Naive B cell (primary cell): ENCODE results near the gene HNRNPM. TPM values are rescaled to one million over a fixed set of nuclear protein-coding genes. Genes with fewer than 3 reads are reported as not detected.

Experiments
- ATAC-seq, 2 donors: fragments of 150-1000 bp; cut with Tn5 transposase; 2 replicates each; pipeline ENCODE4 v1.10.0; 2021; ENCODE audit warnings: low read depth in 2 of 2, mild to moderate bottlenecking in 2 of 2, moderate library complexity in 2 of 2
- DNase-seq: peaks from one replicate; pipeline ENCODE4 v3.0.0; 2022
- H3K27ac Mint-ChIP-seq, 6 donors: one replicate each; pipeline ENCODE4 v1.8.0; 2020 to 2022; ENCODE audit warnings: mild to moderate bottlenecking in 6 of 6, mixed read lengths in 6 of 6, moderate library complexity in 5 of 6, inconsistent platforms in 2 of 6
- H3K27me3 Mint-ChIP-seq, 3 donors: one replicate each; pipeline ENCODE4 v1.8.0; 2021 to 2022; ENCODE audit warnings: mixed read lengths in 3 of 3, mild to moderate bottlenecking in 1 of 3
- H3K36me3 Mint-ChIP-seq, 2 donors: one replicate each; pipeline ENCODE4 v1.8.0; 2020 to 2022; ENCODE audit warnings: mixed read lengths in 2 of 2, inconsistent platforms in 1 of 2, mild to moderate bottlenecking in 1 of 2
- H3K4me1 Mint-ChIP-seq, 3 donors: one replicate each; pipeline ENCODE4 v1.8.0; 2020 to 2022; ENCODE audit warnings: mixed read lengths in 3 of 3, inconsistent platforms in 1 of 3, mild to moderate bottlenecking in 1 of 3, moderate library complexity in 1 of 3
- H3K4me3 Mint-ChIP-seq, 8 donors: one replicate each; pipeline ENCODE4 v1.8.0; 2020 to 2022; ENCODE audit warnings: mild to moderate bottlenecking in 8 of 8, mixed read lengths in 8 of 8, moderate library complexity in 8 of 8, inconsistent platforms in 2 of 8
- H3K9me3 Mint-ChIP-seq, 7 donors: one replicate each; pipeline ENCODE4 v1.8.0; 2020 to 2022; ENCODE audit warnings: mixed read lengths in 7 of 7, mild to moderate bottlenecking in 5 of 7, inconsistent platforms in 2 of 7, moderate library complexity in 1 of 7
- polyA plus RNA-seq, 6 donors: library from polyadenylated mRNA; unstranded; fragments of 300-500 nt; fragmentation: Illumina TruSeq; gene quantifications; one replicate each; pipeline ENCODE4 v1.2.3, GENCODE V29; 2021; ENCODE audit warnings: low read depth in 6 of 6

Gene HNRNPM
- polyA plus RNA-seq, 6 donors from 2014 or later = 185 to 283 (median 210) TPM

- no peak for DNase-seq
- H3K4me1 Mint-ChIP-seq = peaks cover 25 to 33% (median 29%) of the 10 kb centered on the region in 3 donors
- H3K4me3 Mint-ChIP-seq = no peak overlapping the region
- H3K9me3 Mint-ChIP-seq = no peaks in the 10 kb centered on the region
- H3K36me3 Mint-ChIP-seq = peaks cover 39 to 40% of the 10 kb centered on the region in 2 donors
- H3K27ac Mint-ChIP-seq = peak overlapping the region in 4 of 6 donors; percentile 15 to 85 (median 65)
- no peak for ATAC-seq
- H3K27me3 Mint-ChIP-seq = no peaks in the 10 kb centered on the region
Observed at GRCh38 chr19:8469613-8470368, 25.0 kb downstream of the HNRNPM start.

GRCh38 chr19:8473648-8474476, 29.1 kb downstream of the HNRNPM start:
- peaks cover 30 to 54% (median 43%) of the 10 kb centered on the region in 3 donors for H3K4me1 Mint-ChIP-seq
- H3K27me3 Mint-ChIP-seq = no peaks in the 10 kb centered on the region
- ATAC-seq (peak; percentile 88 to 92), DNase-seq (peak; percentile 61)
- H3K27ac Mint-ChIP-seq = peak overlapping the region; percentile 79 to 96 (median 92)
- H3K4me3 Mint-ChIP-seq = peak overlapping the region; percentile 18 to 82 (median 75)
- H3K9me3 Mint-ChIP-seq = no peaks in the 10 kb centered on the region
- H3K36me3 Mint-ChIP-seq = peaks cover 13 to 19% of the 10 kb centered on the region in 2 donors

GRCh38 chr19:8475005-8475404, 30.2 kb downstream of the HNRNPM start:
- no peak for ATAC-seq
- Mint-ChIP-seq H3K27me3 (no peaks in the 10 kb centered on the region), H3K4me1 (peaks cover 24 to 54% (median 43%) of the 10 kb centered on the region in 3 donors), H3K9me3 (no peaks in the 10 kb centered on the region), H3K36me3 (peaks cover 5 to 9% of the 10 kb centered on the region in 2 donors), H3K27ac (peak overlapping the region in 3 of 6 donors; percentile 31 to 76 (median 44)), H3K4me3 (peak overlapping the region in 2 of 8 donors; percentile 41 to 61)
- no peak for DNase-seq

GRCh38 chr19:8476524-8476923, 31.7 kb downstream of the HNRNPM start:
- Mint-ChIP-seq H3K9me3 (no peaks in the 10 kb centered on the region), H3K36me3 (peaks cover 5 to 9% of the 10 kb centered on the region in 2 donors), H3K27me3 (no peaks in the 10 kb centered on the region), H3K4me3 (no peak overlapping the region), H3K27ac (peak overlapping the region in 1 of 6 donors; percentile 31), H3K4me1 (peaks cover 24 to 54% (median 53%) of the 10 kb centered on the region in 3 donors)
- ATAC-seq = no peak
- DNase-seq = no peak

GRCh38 chr19:8477889-8478288, 33.1 kb downstream of the HNRNPM start:
- Mint-ChIP-seq H3K4me1 (peaks cover 32 to 52% (median 50%) of the 10 kb centered on the region in 3 donors), H3K4me3 (no peak overlapping the region)
- no peak for ATAC-seq

DNA sequence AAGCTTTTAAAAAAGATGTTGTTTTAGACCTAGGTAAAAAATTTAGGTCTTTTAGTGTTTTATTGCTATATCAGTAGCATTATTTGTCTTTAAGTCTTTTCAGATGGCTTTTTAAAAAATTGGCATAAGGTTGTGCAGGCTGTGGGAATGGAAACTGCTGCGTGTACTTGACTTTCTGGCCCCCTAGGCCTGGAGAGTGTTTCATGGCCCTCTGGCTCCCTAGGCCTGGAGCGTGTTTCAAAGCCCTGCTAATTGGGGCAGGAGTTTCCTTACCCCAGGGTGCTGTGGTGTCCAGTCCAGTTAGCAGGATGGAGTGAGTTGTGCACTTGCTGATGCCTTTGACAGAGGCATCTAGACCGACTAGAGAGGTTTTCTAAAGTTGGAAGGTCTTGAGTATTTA, 33.8 kb downstream of the HNRNPM start:
- peaks cover 11 to 18% of the 10 kb centered on the region in 2 donors for H3K36me3 Mint-ChIP-seq
- no peak overlapping the region for H3K4me3 Mint-ChIP-seq
- H3K27me3 Mint-ChIP-seq = no peaks in the 10 kb centered on the region
- DNase-seq = no peak
- H3K9me3 Mint-ChIP-seq = no peaks in the 10 kb centered on the region
- H3K27ac Mint-ChIP-seq = peak overlapping the region in 2 of 6 donors; percentile 51 to 68
- ATAC-seq = no peak
- peaks cover 31 to 49% (median 43%) of the 10 kb centered on the region in 3 donors for H3K4me1 Mint-ChIP-seq

More at GRCh38 chr19:8477889-8478288, 33.1 kb downstream of the HNRNPM start:
- Mint-ChIP-seq H3K27ac (peak overlapping the region in 1 of 6 donors; percentile 51), H3K9me3 (no peaks in the 10 kb centered on the region), H3K36me3 (peaks cover 7 to 14% of the 10 kb centered on the region in 2 donors), H3K27me3 (no peaks in the 10 kb centered on the region)
- no peak for DNase-seq

GRCh38 chr19:8481201-8481600, 36.4 kb downstream of the HNRNPM start:
- Mint-ChIP-seq H3K4me1 (peaks cover 21 to 26% (median 22%) of the 10 kb centered on the region in 3 donors), H3K27me3 (no peaks in the 10 kb centered on the region), H3K36me3 (peaks cover 11 to 18% of the 10 kb centered on the region in 2 donors), H3K4me3 (no peak overlapping the region), H3K9me3 (no peaks in the 10 kb centered on the region), H3K27ac (peak overlapping the region in 1 of 6 donors; percentile 41)
- DNase-seq (no peak), ATAC-seq (no peak)

DNA sequence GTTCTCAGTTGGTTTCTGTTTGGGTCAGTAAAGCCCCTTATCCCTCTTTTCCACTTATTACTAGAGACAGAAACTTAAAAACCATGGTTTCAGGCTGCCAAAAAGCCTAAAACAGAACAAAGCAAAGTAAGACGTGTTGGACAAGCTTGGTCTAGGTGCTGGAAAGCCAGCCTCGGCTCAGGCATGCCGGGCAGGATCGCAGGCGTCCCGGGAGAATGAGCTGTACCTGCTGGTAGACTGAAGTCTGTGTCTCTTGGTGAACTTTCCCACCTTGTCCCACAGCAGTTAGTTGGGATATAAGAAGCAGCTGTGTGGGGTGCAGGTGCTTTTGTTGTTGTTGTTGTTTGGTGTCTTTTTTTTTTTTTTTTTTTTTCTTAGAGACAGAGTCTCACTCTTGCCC, 36.8 kb downstream of the HNRNPM start:
- no peaks in the 10 kb centered on the region for H3K27me3 Mint-ChIP-seq
- H3K9me3 Mint-ChIP-seq = no peaks in the 10 kb centered on the region
- H3K36me3 Mint-ChIP-seq = peaks cover 11 to 18% of the 10 kb centered on the region in 2 donors
- ATAC-seq = no peak
- DNase-seq = no peak
- peak overlapping the region in 3 of 6 donors; percentile 24 to 52 (median 41) for H3K27ac Mint-ChIP-seq
- H3K4me1 Mint-ChIP-seq = peaks cover 19 to 28% (median 22%) of the 10 kb centered on the region in 3 donors
- H3K4me3 Mint-ChIP-seq = no peak overlapping the region

DNA sequence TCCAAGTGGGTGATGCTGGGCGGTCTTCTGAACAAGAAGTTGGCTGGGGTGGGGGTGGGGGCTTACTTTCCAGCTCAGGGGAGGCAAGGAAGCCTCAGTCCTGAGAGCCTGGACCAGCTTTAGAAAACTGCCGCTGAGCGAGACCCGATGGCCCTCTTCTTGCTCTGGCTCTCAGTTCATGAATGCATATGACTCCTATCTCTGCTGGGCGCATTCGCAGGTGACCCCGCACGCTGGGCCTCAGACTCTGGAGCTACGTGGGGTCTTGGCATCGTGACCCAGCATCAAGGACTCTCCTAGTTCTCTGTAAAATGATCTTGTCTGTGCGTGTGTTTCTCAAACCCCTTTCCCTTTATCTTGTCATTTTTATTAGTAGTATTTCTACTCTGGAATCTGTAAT, 37.9 kb downstream of the HNRNPM start:
- Mint-ChIP-seq H3K27ac (peak overlapping the region in 2 of 6 donors; percentile 66 to 67), H3K9me3 (no peaks in the 10 kb centered on the region), H3K36me3 (peaks cover 20 to 26% of the 10 kb centered on the region in 2 donors), H3K4me3 (no peak overlapping the region), H3K27me3 (no peaks in the 10 kb centered on the region), H3K4me1 (peaks cover 29 to 39% (median 31%) of the 10 kb centered on the region in 3 donors)
- ATAC-seq (no peak), DNase-seq (no peak)

GRCh38 chr19:8483165-8483564, 38.4 kb downstream of the HNRNPM start:
- no peaks in the 10 kb centered on the region for H3K9me3 Mint-ChIP-seq
- no peaks in the 10 kb centered on the region for H3K27me3 Mint-ChIP-seq
- peak overlapping the region in 1 of 8 donors; percentile 2 for H3K4me3 Mint-ChIP-seq
- DNase-seq = no peak
- ATAC-seq = no peak
- peak overlapping the region in 1 of 6 donors; percentile 8 for H3K27ac Mint-ChIP-seq
- H3K4me1 Mint-ChIP-seq = peaks cover 29 to 41% (median 33%) of the 10 kb centered on the region in 3 donors
- H3K36me3 Mint-ChIP-seq = peaks cover 17 to 26% of the 10 kb centered on the region in 2 donors

DNA sequence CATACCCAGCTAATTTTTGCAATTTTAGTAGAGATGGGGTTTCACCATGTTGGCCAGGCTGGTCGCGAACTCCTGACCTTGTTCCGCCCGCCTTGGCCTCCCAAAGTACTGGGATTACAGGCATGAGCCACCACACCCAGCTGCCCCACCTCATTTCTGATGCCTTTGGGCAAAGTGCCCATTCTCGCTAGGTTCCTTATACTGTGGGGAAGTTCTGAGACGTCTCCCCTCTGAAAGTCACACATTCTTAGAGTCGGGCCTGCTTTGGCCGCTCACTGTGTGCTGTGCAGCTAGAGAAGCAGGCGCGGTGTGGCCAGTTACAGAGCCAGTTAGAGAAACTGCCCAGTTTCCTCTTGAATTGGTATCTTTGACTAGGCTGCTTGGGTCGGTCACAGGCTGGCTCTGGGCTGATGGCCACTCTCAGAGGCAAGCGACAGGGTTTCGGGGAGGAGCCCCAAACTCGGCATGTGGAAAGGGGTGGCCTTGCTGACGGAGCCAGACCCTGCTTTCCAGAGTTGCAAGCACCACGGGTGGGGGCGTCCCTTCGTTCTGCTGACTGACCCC, 39.6 kb downstream of the HNRNPM start:
- Mint-ChIP-seq H3K27ac (peak overlapping the region in 4 of 6 donors; percentile 29 to 64 (median 34)), H3K36me3 (peaks cover 16 to 28% of the 10 kb centered on the region in 2 donors), H3K4me1 (peaks cover 27 to 40% (median 35%) of the 10 kb centered on the region in 3 donors), H3K27me3 (no peaks in the 10 kb centered on the region), H3K4me3 (no peak overlapping the region), H3K9me3 (no peaks in the 10 kb centered on the region)
- DNase-seq = no peak
- no peak for ATAC-seq

DNA sequence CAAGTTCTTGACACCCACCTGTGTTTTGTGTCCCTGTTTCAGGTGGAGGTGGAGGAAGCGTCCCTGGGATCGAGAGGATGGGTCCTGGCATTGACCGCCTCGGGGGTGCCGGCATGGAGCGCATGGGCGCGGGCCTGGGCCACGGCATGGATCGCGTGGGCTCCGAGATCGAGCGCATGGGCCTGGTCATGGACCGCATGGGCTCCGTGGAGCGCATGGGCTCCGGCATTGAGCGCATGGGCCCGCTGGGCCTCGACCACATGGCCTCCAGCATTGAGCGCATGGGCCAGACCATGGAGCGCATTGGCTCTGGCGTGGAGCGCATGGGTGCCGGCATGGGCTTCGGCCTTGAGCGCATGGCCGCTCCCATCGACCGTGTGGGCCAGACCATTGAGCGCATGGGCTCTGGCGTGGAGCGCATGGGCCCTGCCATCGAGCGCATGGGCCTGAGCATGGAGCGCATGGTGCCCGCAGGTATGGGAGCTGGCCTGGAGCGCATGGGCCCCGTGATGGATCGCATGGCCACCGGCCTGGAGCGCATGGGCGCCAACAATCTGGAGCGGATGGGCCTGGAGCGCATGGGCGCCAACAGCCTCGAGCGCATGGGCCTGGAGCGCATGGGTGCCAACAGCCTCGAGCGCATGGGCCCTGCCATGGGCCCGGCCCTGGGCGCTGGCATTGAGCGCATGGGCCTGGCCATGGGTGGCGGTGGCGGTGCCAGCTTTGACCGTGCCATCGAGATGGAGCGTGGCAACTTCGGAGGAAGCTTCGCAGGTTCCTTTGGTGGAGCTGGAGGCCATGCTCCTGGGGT, 41.0 kb downstream of the HNRNPM start:
- Mint-ChIP-seq H3K4me3 (no peak overlapping the region), H3K27me3 (no peaks in the 10 kb centered on the region), H3K9me3 (no peaks in the 10 kb centered on the region), H3K4me1 (peaks cover 25 to 39% (median 35%) of the 10 kb centered on the region in 3 donors), H3K27ac (peak overlapping the region in 1 of 6 donors; percentile 82), H3K36me3 (peaks cover 16 to 28% of the 10 kb centered on the region in 2 donors)
- no peak for DNase-seq
- ATAC-seq = no peak
